NT2/D1 (cell line): ENCODE data around the gene PRPF6.

Source experiments
- SUZ12 ChIP-seq: IDR thresholded peaks from 2 replicates; pipeline ENCODE4 v1.6.1; 2011; ENCODE audit not compliant: insufficient read length, insufficient read depth; ENCODE audit errors: extremely low read depth
- YY1 ChIP-seq: IDR thresholded peaks from 2 replicates; pipeline ENCODE4 v1.6.1; 2011; ENCODE audit not compliant: insufficient read length, insufficient read depth
- ZNF274 ChIP-seq: IDR thresholded peaks from 2 replicates; pipeline ENCODE4 v1.6.1; 2011; ENCODE audit warnings: mild to moderate bottlenecking, low read depth, low read length

DNA sequence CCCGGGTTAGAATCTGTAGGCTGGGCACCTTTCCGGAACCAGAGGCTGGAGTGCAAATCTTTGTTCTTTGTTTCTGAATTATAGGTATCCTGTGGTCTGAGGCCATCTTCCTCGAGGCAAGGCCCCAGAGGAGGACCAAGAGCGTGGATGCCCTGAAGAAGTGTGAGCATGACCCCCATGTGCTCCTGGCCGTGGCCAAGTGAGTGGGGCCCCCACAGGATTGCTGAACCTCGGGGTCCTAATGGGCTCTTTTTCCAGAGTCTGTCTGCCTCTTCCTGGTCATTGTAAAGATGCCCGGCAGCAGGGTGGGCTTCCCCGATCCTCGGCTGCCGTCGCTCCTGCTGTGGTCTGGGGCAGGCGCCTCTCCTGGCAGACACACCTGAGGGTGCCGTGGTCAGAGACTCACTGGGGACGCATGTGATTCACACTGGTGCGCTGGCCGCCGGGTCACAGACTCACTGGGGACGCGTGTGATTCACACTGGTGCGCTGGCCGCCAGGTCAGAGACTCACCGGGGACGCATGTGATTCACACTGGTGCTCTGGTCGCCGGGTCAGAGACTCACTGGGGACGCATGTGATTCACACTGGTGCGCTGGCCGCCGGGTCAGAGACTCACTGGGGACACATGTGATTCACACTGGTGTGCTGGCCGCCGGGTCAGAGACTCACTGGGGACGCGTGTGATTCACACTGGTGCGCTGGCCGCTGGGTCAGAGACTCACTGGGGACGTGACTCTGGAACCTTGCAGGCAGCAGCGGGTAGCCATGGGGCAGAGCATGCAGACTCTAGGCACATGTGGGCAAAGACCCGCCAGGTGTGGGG lies 48.6 kb downstream of the PRPF6 start:
- TF ChIP-seq YY1 (no peak), SUZ12 (no peak), ZNF274 (no peak)
